WTC11 (cell line): ENCODE measurements around the gene TFB2M. TPM values are rescaled to one million over a fixed set of nuclear protein-coding genes. Genes with fewer than 3 reads are reported as not detected.

ENCODE experiments used
- ATAC-seq: fragments of 200-7000 bp; cut with Tn5 transposase; 2 replicates; pipeline ENCODE4 v1.10.0; 2021; ENCODE audit warnings: mild to moderate bottlenecking, moderate library complexity
- CTCF ChIA-PET: fragments of 300-600 bp; sonication (Branson Sonifier 250); formaldehyde crosslinking; loops from one replicate; lab custom pipeline; 2021; ENCODE audit warnings: antibody characterized with exemption; lab: Charles Lee
- POLR2A ChIA-PET: fragments of 350-600 bp; sonication (Branson Sonifier 250); formaldehyde crosslinking; loops from one replicate; lab custom pipeline; 2021; ENCODE audit warnings: antibody characterized with exemption; lab: Charles Lee
- DNase-seq: peaks from one replicate; pipeline ENCODE4 v3.0.0; 2021; ENCODE audit warnings: low spot score
- H3K27ac Mint-ChIP-seq: 2 replicates; pipeline ENCODE4 v1.8.0; 2021; ENCODE audit warnings: mixed read lengths
- H3K27me3 Mint-ChIP-seq: 2 replicates; pipeline ENCODE4 v1.8.0; 2021; ENCODE audit warnings: low read depth, mild to moderate bottlenecking, moderate library complexity, mixed read lengths
- H3K36me3 Mint-ChIP-seq: 2 replicates; pipeline ENCODE4 v1.8.0; 2021; ENCODE audit warnings: mixed read lengths
- H3K4me1 Mint-ChIP-seq: 2 replicates; pipeline ENCODE4 v1.8.0; 2022; ENCODE audit warnings: mixed read lengths
- H3K4me3 Mint-ChIP-seq: 2 replicates; pipeline ENCODE4 v1.8.0; 2021; ENCODE audit warnings: mild to moderate bottlenecking, moderate library complexity, mixed read lengths
- H3K9me3 Mint-ChIP-seq: 2 replicates; pipeline ENCODE4 v1.8.0; 2021; ENCODE audit warnings: mixed read lengths
- ATF3 ChIP-seq: sonication (generic); formaldehyde crosslinking; conservative IDR thresholded peaks from 2 replicates; pipeline ENCODE4 v1.8.1; 2022; ENCODE audit warnings: mild to moderate bottlenecking, missing genetic modification reagents
- E2F4 ChIP-seq: sonication (generic); formaldehyde crosslinking; IDR thresholded peaks from 2 replicates; pipeline ENCODE4 v1.8.1; 2022; ENCODE audit warnings: low read depth, mild to moderate bottlenecking, moderate library complexity, missing genetic modification reagents, borderline replicate concordance
- FOXJ3 ChIP-seq: sonication (generic); formaldehyde crosslinking; IDR thresholded peaks from 2 replicates; pipeline ENCODE4 v1.9.0; 2021; ENCODE audit warnings: missing genetic modification reagents, mild to moderate bottlenecking, borderline replicate concordance
- GABPB1 ChIP-seq: sonication (generic); formaldehyde crosslinking; IDR thresholded peaks from 2 replicates; pipeline ENCODE4 v1.8.1; 2023; ENCODE audit warnings: mild to moderate bottlenecking, missing genetic modification reagents
- MAX ChIP-seq: sonication (generic); formaldehyde crosslinking; IDR thresholded peaks from 2 replicates; pipeline ENCODE4 v1.8.0; 2022; ENCODE audit warnings: mild to moderate bottlenecking, missing genetic modification reagents
- NR3C1 ChIP-seq: sonication (generic); formaldehyde crosslinking; conservative IDR thresholded peaks from 2 replicates; pipeline ENCODE4 v1.8.1; 2023; ENCODE audit warnings: low read depth, mild to moderate bottlenecking, missing genetic modification reagents
- PRDM15 ChIP-seq: sonication (generic); formaldehyde crosslinking; IDR thresholded peaks from 2 replicates; pipeline ENCODE4 v1.8.0; 2022; ENCODE audit warnings: missing genetic modification reagents
- RORB ChIP-seq: fragments of 250-450 bp; sonication (Bioruptor Pico); IDR thresholded peaks from 2 replicates; pipeline ENCODE4 v1.9.0; 2021; ENCODE audit warnings: mild to moderate bottlenecking
- SP1 ChIP-seq: sonication (generic); formaldehyde crosslinking; conservative IDR thresholded peaks from 2 replicates; pipeline ENCODE4 v1.8.1; 2022; ENCODE audit warnings: missing genetic modification reagents
- ZBTB43 ChIP-seq: sonication (generic); formaldehyde crosslinking; IDR thresholded peaks from 2 replicates; pipeline ENCODE4 v1.8.1; 2023; ENCODE audit warnings: mild to moderate bottlenecking, missing genetic modification reagents
- ZNF121 ChIP-seq: sonication (generic); formaldehyde crosslinking; IDR thresholded peaks from 2 replicates; pipeline ENCODE4 v1.8.0; 2023; ENCODE audit warnings: missing genetic modification reagents
- ZNF317 ChIP-seq: sonication (generic); formaldehyde crosslinking; IDR thresholded peaks from 2 replicates; pipeline ENCODE4 v1.8.1; 2023; ENCODE audit warnings: low read depth, mild to moderate bottlenecking, moderate library complexity, missing genetic modification reagents, borderline replicate concordance
- ZNF423 ChIP-seq: fragments of 250-450 bp; sonication (Bioruptor Pico); IDR thresholded peaks from 2 replicates; pipeline ENCODE4 v2.1.2; 2022; ENCODE audit warnings: mild to moderate bottlenecking, moderate library complexity
- ZNF671 ChIP-seq: fragments of 250-450 bp; sonication (Bioruptor Pico); IDR thresholded peaks from 2 replicates; pipeline ENCODE4 v1.8.0; 2021; ENCODE audit warnings: mild to moderate bottlenecking
- total RNA-seq: library from RNA; stranded (reverse); gene quantifications from 3 replicates; pipeline ENCODE4 v1.2.3, GENCODE V29; 2021

The TFB2M gene
- total RNA-seq, 1 experiment from 2014 or later: 16.5 TPM

- no peak for TF ChIP-seq MAX (CRISPR knock-in tag)
Measured at GRCh38 chr1:246569248-246570238, 3.5 kb upstream of the TFB2M start (continued).

GRCh38 chr1:246567646-246568235 lies 1.7 kb upstream of the TFB2M start:
- POLR2A ChIA-PET: no interaction called here
- H3K27me3 Mint-ChIP-seq: no peaks in the 10 kb centered on the region
- TF ChIP-seq ZNF671 (CRISPR knock-in tag) (no peak), ATF3 (no peak), NR3C1 (no peak), ZNF121 (no peak), PRDM15 (CRISPR knock-in tag) (no peak), ZBTB43 (CRISPR knock-in tag) (no peak), GABPB1 (CRISPR knock-in tag) (no peak), ZNF317 (CRISPR knock-in tag) (no peak), ZNF423 (CRISPR knock-in tag) (no peak), E2F4 (CRISPR knock-in tag) (no peak), RORB (CRISPR knock-in tag) (no peak), SP1 (CRISPR knock-in tag) (no peak), FOXJ3 (CRISPR knock-in tag) (no peak)
- no peak for DNase-seq
- no peak for ATAC-seq
- CTCF ChIA-PET: no interaction called here
- H3K4me3 Mint-ChIP-seq: peak overlapping the region; percentile 98
- no peaks in the 10 kb centered on the region for H3K9me3 Mint-ChIP-seq
- peaks cover 6% of the 10 kb centered on the region; the same call in 1 of the 2 replicates for H3K36me3 Mint-ChIP-seq
- H3K4me1 Mint-ChIP-seq: peaks cover 14% of the 10 kb centered on the region
- peak overlapping the region; percentile 78; the same call in 1 of the 2 replicates for H3K27ac Mint-ChIP-seq
